ENCODE results near the gene TRIM4. TPM values are rescaled to one million over a fixed set of nuclear protein-coding genes. Genes with fewer than 3 reads are reported as not detected.
"Not testable (repeated sequence)": the region's sequence is repeated elsewhere in the genome, so short reads cannot be mapped to it uniquely, and the experiment has no call there.

TRIM4 gene
- total RNA-seq, 2 experiments from 2014 or later, result 41.2 to 42.2 TPM

GRCh38 chr7:99935009-99935408 is 15.7 kb upstream of the TRIM4 start:
- H3K4me3 Mint-ChIP-seq, result not testable (repeated sequence)

GRCh38 chr7:99930376-99930775 is 11.0 kb upstream of the TRIM4 start:
- POLR2A ChIA-PET, result no interaction called here
- H3K27me3 Mint-ChIP-seq, result peaks cover 17% of the 10 kb centered on the region

More at GRCh38 chr7:99935009-99935408, 15.7 kb upstream of the TRIM4 start:
- H3K4me1 Mint-ChIP-seq; POLR2A ChIA-PET; ATAC-seq (ENCODE audit: low read depth); H3K36me3 Mint-ChIP-seq; H3K27me3 Mint-ChIP-seq; H3K27ac Mint-ChIP-seq; H3K9me3 Mint-ChIP-seq; DNase-seq: not testable (repeated sequence)

GRCh38 chr7:99929730-99930053 is 10.4 kb upstream of the TRIM4 start:
- peaks cover 17% of the 10 kb centered on the region for H3K27me3 Mint-ChIP-seq
- DNase-seq (no peak), ATAC-seq (ENCODE audit: low read depth) (no peak)
- H3K36me3 Mint-ChIP-seq, result no peaks in the 10 kb centered on the region
- H3K4me3 Mint-ChIP-seq, result peak overlapping the region; percentile 75
- POLR2A ChIA-PET, result interaction anchor here (0.6 to 1.7 kb wide), 2 partner anchors 11 to 12 kb away, joined by 3 to 14 read pairs; partner anchors contain the start of gene TRIM4
- no peaks in the 10 kb centered on the region for H3K9me3 Mint-ChIP-seq
- H3K27ac Mint-ChIP-seq, result peak overlapping the region; percentile 17
- H3K4me1 Mint-ChIP-seq, result peaks cover 17% of the 10 kb centered on the region

More at GRCh38 chr7:99930376-99930775, 11.0 kb upstream of the TRIM4 start:
- Mint-ChIP-seq H3K36me3 (no peaks in the 10 kb centered on the region), H3K9me3 (no peaks in the 10 kb centered on the region), H3K27ac (no peak overlapping the region), H3K4me1 (peaks cover 23% of the 10 kb centered on the region), H3K4me3 (no peak overlapping the region)
- no peak for ATAC-seq (ENCODE audit: low read depth)
- no peak for DNase-seq

GRCh38 chr7:99928994-99929729 is 9.8 kb upstream of the TRIM4 start, which contains the start of gene GJC3:
GJC3 (minus strand) TSS chr7:99929620; CDS start chr7:99929620, 0 bp downstream.
- Mint-ChIP-seq H3K27me3 (peaks cover 17% of the 10 kb centered on the region), H3K9me3 (no peaks in the 10 kb centered on the region), H3K4me1 (peaks cover 17% of the 10 kb centered on the region), H3K4me3 (peak within 1 kb of the TSS; percentile 75), H3K27ac (peak within 1 kb of the TSS; percentile 63), H3K36me3 (no peaks in the 10 kb centered on the region)
- POLR2A ChIA-PET, result interaction anchor here (0.6 to 1.7 kb wide), 4 partner anchors 10 to 412 kb away, joined by 3 to 14 read pairs (median 3); partner anchors contain the start of gene TRIM4
- DNase-seq (peak; percentile 64), ATAC-seq (ENCODE audit: low read depth) (peak; percentile 94)

- POLR2A ChIA-PET, result interaction anchor here (1.7 kb wide), 1 partner anchor 9 kb away, joined by 14 read pairs; the partner anchor contains the start of gene TRIM4
- Mint-ChIP-seq H3K27ac (no peak overlapping the region), H3K4me1 (peaks cover 17% of the 10 kb centered on the region), H3K9me3 (no peaks in the 10 kb centered on the region), H3K4me3 (peak overlapping the region; percentile 47), H3K36me3 (no peaks in the 10 kb centered on the region), H3K27me3 (peaks cover 17% of the 10 kb centered on the region)
- DNase-seq, result no peak
- ATAC-seq (ENCODE audit: low read depth), result no peak
Measured at GRCh38 chr7:99928188-99928587, 8.9 kb upstream of the TRIM4 start.

GRCh38 chr7:99927536-99927935 is 8.2 kb upstream of the TRIM4 start:
- POLR2A ChIA-PET, result no interaction called here
- no peak for DNase-seq
- H3K9me3 Mint-ChIP-seq, result no peaks in the 10 kb centered on the region
- peaks cover 17% of the 10 kb centered on the region for H3K4me1 Mint-ChIP-seq
- H3K27me3 Mint-ChIP-seq, result peaks cover 17% of the 10 kb centered on the region
- no peak overlapping the region for H3K4me3 Mint-ChIP-seq
- no peak overlapping the region for H3K27ac Mint-ChIP-seq
- no peak for ATAC-seq (ENCODE audit: low read depth)
- no peaks in the 10 kb centered on the region for H3K36me3 Mint-ChIP-seq

- no peaks in the 10 kb centered on the region for H3K9me3 Mint-ChIP-seq
- no peak overlapping the region for H3K27ac Mint-ChIP-seq
- peaks cover 9% of the 10 kb centered on the region for H3K36me3 Mint-ChIP-seq
- H3K27me3 Mint-ChIP-seq, result peaks cover 17% of the 10 kb centered on the region
- peaks cover 17% of the 10 kb centered on the region for H3K4me1 Mint-ChIP-seq
- ATAC-seq (ENCODE audit: low read depth) (no peak), DNase-seq (no peak)
- H3K4me3 Mint-ChIP-seq, result no peak overlapping the region
- POLR2A ChIA-PET, result no interaction called here
Measured at GRCh38 chr7:99926321-99926720, 7.0 kb upstream of the TRIM4 start.

GRCh38 chr7:99923200-99923599 is 3.9 kb upstream of the TRIM4 start:
- peaks cover 12% of the 10 kb centered on the region for H3K27me3 Mint-ChIP-seq
- POLR2A ChIA-PET, result interaction anchor here (0.9 kb wide), 1 partner anchor 10 kb away, joined by 3 read pairs; no protein-coding TSS in a partner anchor
- H3K4me3 Mint-ChIP-seq, result no peak overlapping the region
- no peak for DNase-seq
- H3K36me3 Mint-ChIP-seq, result peaks cover 17% of the 10 kb centered on the region
- ATAC-seq (ENCODE audit: low read depth), result no peak
- H3K9me3 Mint-ChIP-seq, result no peaks in the 10 kb centered on the region
- H3K4me1 Mint-ChIP-seq, result peaks cover 12% of the 10 kb centered on the region
- no peak overlapping the region for H3K27ac Mint-ChIP-seq

- Mint-ChIP-seq H3K4me1 (peaks cover 36% of the 10 kb centered on the region), H3K36me3 (peaks cover 28% of the 10 kb centered on the region), H3K4me3 (peak overlapping the region; percentile 97), H3K27me3 (no peaks in the 10 kb centered on the region), H3K27ac (peak overlapping the region; percentile 96), H3K9me3 (no peaks in the 10 kb centered on the region)
- no peak for ATAC-seq (ENCODE audit: low read depth)
- DNase-seq, result no peak
- POLR2A ChIA-PET, result interaction anchor here (0.7 to 2.6 kb wide), 7 partner anchors 16 to 447 kb away, joined by 3 to 16 read pairs (median 4); partner anchors contain the start of genes AP4M1, MBLAC1, MCM7 and ZKSCAN1
Measured at GRCh38 chr7:99920149-99920548, 819 bp upstream of the TRIM4 start.

GRCh38 chr7:99919814-99920112 is 433 bp upstream of the TRIM4 start:
- H3K27me3 Mint-ChIP-seq, result no peaks in the 10 kb centered on the region
- POLR2A ChIA-PET, result interaction anchor here (0.6 to 2.6 kb wide), 18 partner anchors 9 to 446 kb away, joined by 3 to 16 read pairs (median 4); partner anchors contain the start of genes AP4M1, GJC3, LAMTOR4 and MBLAC1
- DNase-seq (no peak), ATAC-seq (ENCODE audit: low read depth) (no peak)
- peak overlapping the region; percentile 97 for H3K4me3 Mint-ChIP-seq
- H3K4me1 Mint-ChIP-seq, result peaks cover 38% of the 10 kb centered on the region
- H3K27ac Mint-ChIP-seq, result peak overlapping the region; percentile 96
- peaks cover 31% of the 10 kb centered on the region for H3K36me3 Mint-ChIP-seq
- no peaks in the 10 kb centered on the region for H3K9me3 Mint-ChIP-seq

GRCh38 chr7:99910976-99911375 is 8.4 kb downstream of the TRIM4 start:
- Mint-ChIP-seq H3K36me3 (peaks cover 30% of the 10 kb centered on the region), H3K4me1 (peaks cover 32% of the 10 kb centered on the region), H3K9me3 (no peaks in the 10 kb centered on the region), H3K4me3 (no peak overlapping the region), H3K27ac (no peak overlapping the region), H3K27me3 (no peaks in the 10 kb centered on the region)
- POLR2A ChIA-PET, result no interaction called here
- DNase-seq (no peak), ATAC-seq (ENCODE audit: low read depth) (no peak)

GRCh38 chr7:99901581-99901980 is 17.7 kb downstream of the TRIM4 start:
- no peak overlapping the region for H3K4me3 Mint-ChIP-seq
- H3K4me1 Mint-ChIP-seq, result peaks cover 6% of the 10 kb centered on the region
- H3K27me3 Mint-ChIP-seq, result no peaks in the 10 kb centered on the region
- DNase-seq, result no peak
- peaks cover 47% of the 10 kb centered on the region for H3K36me3 Mint-ChIP-seq
- ATAC-seq (ENCODE audit: low read depth), result no peak
- POLR2A ChIA-PET, result no interaction called here
- H3K27ac Mint-ChIP-seq, result no peak overlapping the region
- H3K9me3 Mint-ChIP-seq, result no peaks in the 10 kb centered on the region

- Mint-ChIP-seq H3K4me3 (no peak overlapping the region), H3K36me3 (peaks cover 49% of the 10 kb centered on the region), H3K27ac (no peak overlapping the region), H3K4me1 (peaks cover 6% of the 10 kb centered on the region), H3K9me3 (no peaks in the 10 kb centered on the region), H3K27me3 (no peaks in the 10 kb centered on the region)
- POLR2A ChIA-PET, result no interaction called here
- DNase-seq, result no peak
- ATAC-seq (ENCODE audit: low read depth), result no peak
Measured at GRCh38 chr7:99899830-99900519, 19.4 kb downstream of the TRIM4 start.

Measured in activated naive CD8-positive, alpha-beta T cell treated with anti-CD3 and anti-CD28 coated beads, Interleukin-2, amount 10 ng/mL, durations not matched to agents 7 days and 5 days (primary cell).